DMS 273 treated with DMSO at 0.1 percent for 48 hours (cell line): ENCODE data around the gene PDE6A.

Experiments used
- DNase-seq: peaks from one replicate; lab custom pipeline; 2025; lab: John Stamatoyannopoulos, UW

The PDE6A gene

GRCh38 chr5:149836451-149837139 lies 108.0 kb downstream of the PDE6A start:
- DNase-seq, result no peak

DNA sequence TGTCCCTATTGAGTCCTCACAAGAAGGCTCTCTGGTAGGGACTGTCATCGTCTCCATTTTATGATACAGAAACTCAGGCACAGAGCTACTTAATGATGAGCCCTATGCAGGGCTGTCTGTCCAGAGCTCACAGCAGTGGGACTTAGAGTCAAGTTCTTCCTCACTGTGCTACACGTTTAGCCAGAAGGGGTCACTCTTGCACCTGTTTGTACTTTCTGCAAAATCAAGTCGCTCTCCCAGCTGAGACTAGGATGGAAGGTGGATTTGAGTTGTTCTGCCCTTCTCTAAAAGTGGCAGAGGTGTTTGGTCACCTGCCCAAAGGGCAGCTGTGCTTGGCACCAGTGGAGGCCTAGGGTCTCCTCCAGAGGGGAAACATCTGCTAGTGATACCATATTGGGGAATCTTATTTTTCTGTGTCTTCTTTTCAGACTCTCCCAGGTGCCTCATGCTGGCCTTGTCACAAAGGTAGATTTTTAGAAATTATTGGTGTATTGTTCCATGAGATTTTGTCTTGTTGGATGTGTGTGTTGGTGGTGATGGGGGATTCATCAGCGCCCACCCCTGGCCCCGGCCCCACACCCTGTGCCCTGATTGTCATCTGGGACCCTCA lies 110.2 kb downstream of the PDE6A start:
- peak; percentile 22 for DNase-seq

DNA sequence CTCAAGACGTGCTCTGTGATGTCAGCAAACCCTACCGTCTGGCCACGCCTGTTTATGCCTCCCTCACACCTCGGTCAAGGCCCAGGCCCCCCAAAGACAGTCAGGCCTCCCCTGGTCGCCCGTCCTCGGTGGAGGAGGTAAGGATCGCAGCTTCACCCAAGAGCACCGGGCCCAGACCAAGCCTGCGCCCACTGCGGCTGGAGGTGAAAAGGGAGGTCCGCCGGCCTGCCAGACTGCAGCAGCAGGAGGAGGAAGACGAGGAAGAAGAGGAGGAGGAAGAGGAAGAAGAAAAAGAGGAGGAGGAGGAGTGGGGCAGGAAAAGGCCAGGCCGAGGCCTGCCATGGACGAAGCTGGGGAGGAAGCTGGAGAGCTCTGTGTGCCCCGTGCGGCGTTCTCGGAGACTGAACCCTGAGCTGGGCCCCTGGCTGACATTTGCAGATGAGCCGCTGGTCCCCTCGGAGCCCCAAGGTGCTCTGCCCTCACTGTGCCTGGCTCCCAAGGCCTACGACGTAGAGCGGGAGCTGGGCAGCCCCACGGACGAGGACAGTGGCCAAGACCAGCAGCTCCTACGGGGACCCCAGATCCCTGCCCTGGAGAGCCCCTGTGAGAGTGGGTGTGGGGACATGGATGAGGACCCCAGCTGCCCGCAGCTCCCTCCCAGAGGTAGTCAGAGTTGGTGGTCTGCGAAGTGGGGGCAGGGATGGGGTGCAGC lies 111.3 kb downstream of the PDE6A start:
- DNase-seq, result no peak

- DNase-seq, result no peak
Measured at GRCh38 chr5:149832636-149833035, 112.0 kb downstream of the PDE6A start.

- no peak for DNase-seq
Measured at GRCh38 chr5:149831492-149831891, 113.1 kb downstream of the PDE6A start.

- DNase-seq, result no peak
Measured at GRCh38 chr5:149830579-149830978, 114.0 kb downstream of the PDE6A start.

GRCh38 chr5:149829954-149830353 lies 114.6 kb downstream of the PDE6A start:
- no peak for DNase-seq

DNA sequence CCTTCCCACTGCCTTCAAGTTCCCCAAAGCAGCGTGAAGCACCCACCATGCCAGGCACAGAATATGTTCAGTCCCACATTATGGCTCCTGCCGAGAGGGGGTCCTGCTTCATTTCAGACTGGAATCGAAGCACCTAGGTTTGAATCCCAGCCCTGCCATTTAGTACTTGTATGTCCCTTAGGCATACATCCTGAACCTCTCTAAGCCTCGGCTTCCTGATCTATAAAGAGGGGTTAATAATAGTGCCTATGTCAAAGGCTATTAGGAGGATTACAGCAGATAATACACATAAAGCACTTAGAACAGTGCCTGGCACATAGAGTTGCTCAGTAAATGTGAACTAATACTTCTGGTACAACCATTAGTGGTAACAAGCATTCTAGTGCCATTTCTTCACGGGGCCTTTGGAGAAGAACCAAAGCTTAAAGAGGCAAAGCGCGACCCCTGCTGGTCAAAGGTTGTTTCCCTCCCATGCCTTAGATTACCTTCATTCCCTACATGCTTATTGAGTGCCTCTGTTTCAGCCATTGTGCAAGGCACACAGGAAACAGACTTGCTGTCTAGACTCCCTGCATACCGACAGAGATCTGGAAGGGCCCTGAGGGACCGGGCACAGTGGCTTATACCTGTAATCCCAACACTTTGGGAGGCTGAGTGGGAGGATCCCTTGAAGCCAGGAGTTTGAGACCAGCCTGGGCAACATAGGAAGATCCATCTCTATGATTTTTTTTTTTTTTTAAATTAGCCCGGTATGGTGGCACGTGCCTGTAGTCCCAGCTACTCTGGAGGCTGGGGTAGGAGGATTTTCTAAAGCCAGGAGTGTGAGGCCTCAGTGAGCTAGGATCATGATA lies 116.2 kb downstream of the PDE6A start:
- peak; percentile 32 for DNase-seq

DNA sequence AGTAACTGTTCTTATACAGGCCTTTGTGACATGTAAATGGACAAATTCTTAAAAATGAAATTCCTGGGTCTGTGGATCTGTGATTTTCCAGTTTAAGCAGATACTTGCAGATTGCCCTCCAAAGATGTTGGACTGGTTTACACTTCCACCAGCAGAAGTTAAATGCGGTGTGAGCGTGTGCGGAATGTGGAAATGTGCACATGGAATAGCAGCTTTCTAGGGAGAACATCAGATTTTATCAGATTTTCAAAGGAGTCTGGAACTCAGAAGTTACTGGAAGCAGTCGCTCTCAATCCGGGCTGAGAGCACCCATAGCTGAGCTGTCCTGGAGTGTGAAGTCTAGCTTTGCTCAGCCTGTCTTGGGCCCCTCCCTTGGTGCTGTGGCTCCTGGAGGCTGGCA lies 117.0 kb downstream of the PDE6A start:
- no peak for DNase-seq

DNA sequence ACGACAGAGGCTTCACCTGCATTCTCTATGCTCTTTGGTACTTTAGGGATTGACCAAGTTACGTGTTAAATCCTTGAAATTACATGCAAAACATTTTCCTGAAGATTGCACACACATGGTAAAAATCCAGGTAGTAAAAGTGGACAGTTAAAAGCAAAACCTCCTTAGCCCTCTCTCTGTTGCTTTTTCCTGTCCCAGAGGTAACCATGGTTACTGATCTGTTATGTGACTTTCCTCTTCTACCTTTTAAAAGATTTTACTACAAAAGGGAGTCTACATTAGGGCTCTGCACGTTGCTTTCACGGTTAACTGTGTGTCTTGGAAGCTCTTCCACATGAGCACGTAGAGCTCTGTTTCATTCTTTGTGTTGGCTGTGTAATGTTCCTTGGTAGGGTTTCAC lies 117.5 kb downstream of the PDE6A start:
- no peak for DNase-seq

- DNase-seq, result no peak
Measured at GRCh38 chr5:149826574-149826973, 118.0 kb downstream of the PDE6A start.

GRCh38 chr5:149824846-149825245 lies 119.7 kb downstream of the PDE6A start:
- no peak for DNase-seq

- DNase-seq, result no peak
Measured at GRCh38 chr5:149824120-149824519, 120.5 kb downstream of the PDE6A start.

DNA sequence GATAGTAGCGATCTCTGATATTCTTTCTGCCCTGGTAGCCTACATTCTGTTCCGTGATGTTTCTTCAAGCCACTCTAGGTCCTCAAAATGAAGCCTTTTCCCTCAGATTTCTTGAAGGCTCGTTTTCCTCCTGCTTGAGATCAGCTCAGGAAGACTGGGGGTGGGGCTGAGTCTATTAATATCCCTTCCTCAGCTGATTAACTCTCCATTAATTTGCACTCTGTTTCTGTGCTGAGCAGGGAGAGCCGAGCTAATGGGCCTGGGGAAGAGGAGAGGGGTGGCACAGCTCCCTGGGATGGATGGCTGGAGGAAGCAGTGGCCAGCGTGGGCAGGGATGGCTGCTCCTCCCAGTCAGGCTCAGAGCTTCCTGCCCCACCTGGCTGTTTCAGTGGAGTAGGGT lies 121.2 kb downstream of the PDE6A start:
- no peak for DNase-seq

DNA sequence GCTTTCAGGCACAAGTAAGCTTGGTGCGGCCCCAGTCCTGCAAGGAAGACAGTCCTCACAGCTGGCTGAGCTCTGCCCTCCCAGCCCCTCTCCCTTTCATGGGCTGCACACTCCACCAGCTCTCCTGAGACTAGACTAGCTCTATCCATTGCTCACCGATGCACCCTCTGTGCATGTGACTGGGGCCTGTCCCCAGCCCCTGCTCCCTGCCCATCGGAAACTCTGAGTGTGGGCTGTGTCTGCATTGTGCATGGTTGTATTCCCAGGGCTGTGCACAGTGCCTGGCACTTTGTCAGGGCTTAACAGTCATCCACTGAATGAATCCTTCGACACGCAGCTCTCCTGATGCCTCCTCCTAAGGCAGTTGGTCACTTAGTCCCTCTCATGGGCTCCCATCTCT lies 122.3 kb downstream of the PDE6A start:
- DNase-seq, result no peak

DNA sequence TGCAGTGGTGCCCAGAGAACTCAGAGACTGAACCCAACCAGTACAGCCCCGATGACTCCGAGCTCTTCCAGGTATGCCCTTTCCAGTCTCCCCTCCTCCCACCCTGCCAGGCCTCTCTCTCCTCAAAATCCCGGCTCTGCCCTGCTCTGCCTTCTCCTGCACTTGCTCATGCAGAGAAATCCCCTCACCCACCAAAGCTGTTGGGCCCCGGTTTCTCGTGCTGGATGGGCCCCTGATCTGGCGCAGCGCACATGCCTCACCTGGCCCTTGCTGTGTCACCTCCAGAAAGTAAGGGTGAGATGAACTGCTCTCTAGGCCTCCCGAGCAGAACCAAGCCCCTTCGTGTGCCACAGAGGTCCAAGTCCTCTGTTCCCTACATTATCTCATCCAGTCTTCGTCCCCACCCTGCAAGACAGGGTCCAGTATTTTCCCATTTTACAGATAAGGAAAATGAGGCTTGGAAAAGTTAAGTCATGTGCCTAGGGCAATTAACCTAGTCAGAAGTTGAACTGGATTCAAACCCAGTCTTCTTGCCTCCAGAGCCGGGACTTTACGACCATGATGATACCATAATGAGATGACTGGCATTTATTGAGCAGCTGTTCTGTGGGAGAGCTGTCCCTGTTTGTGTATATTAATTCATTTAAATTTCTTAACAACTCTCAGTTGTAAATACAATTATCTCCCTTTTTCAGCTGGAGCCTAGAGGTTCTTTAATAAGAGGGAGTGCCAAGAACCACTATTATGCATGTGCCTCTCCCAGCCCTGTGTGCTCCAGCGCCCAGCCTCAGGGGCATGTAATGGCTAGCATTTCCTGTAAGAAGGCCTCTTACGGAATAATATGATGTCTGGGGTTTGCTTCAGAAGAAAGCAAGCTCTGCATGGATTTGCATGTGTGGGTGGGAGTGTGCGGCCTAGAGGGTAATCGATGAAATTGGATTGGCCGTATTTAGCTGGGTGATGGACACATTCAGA lies 123.8 kb downstream of the PDE6A start:
- DNase-seq, result no peak

DNA sequence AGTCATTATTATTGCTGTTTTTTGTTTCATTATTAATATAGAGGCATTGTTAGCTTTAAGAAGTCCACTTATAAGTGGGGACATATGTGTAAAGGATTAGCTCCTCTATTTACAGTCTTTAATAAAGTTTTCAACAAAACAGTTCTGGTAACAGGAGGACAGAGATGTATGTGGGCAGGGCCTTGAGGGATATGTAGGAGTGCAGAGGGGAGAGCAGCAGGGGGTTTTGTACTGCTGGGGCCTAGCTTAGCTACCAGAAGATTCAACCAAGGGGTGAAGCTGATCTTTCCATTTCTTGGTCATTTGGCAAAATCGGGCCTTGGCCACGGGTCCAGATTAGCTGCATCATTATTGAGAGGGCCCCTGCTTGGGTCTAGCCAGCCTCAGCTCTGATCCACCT lies 124.6 kb downstream of the PDE6A start:
- DNase-seq, result no peak

DNA sequence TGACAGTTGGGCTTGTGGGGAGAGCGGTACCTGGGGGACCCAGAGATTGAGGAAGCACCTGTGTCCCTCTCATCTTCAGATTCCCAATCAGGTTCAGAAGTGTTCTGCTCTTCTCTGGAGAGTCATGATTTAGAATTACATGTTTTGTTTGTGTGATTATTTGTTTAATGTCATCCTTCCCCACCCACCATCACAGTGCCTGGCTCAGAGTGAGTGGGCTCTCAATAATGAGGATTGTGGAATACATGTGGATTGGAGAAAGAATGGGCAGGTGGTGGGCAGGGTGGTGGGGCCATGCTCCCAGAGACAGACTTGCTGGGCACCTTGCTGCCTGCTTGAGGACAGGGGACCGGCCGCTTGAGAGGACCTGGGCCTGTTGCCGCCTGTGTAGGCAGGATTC lies 126.5 kb downstream of the PDE6A start:
- DNase-seq, result no peak

- no peak for DNase-seq
Measured at GRCh38 chr5:149817539-149818060, 127.0 kb downstream of the PDE6A start.

GRCh38 chr5:149816661-149817060 lies 127.9 kb downstream of the PDE6A start:
- DNase-seq, result no peak

DNA sequence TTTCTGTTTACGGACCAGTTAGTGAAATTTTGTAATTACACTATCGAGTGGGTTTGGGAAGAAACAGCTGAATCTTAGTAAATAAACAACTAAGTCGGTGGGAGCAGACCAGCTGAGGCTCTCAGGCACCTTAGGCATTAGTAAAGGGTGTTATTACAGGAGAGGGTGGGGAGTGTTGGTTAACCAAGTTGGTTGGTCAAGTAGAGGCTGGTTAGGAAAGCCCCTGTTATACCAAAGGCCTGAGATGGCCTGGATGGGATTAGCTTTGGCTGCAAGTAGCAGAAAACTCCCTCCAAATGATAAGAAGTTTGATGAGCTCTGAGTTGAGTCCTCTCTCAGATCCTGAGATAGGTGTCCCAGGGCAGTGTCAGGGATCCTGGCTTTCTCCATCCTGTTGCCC lies 133.1 kb downstream of the PDE6A start:
- DNase-seq, result no peak
